Activated CD4-positive, alpha-beta memory T cell treated with anti-CD3 and anti-CD28 coated beads for 36 hours (primary cell): ENCODE measurements around the gene FAM53A. TPM values are rescaled to one million over a fixed set of nuclear protein-coding genes. Genes with fewer than 3 reads are reported as not detected.
"Not testable (repeated sequence)": the region's sequence is repeated elsewhere in the genome, so short reads cannot be mapped to it uniquely, and the experiment has no call there.

Experiments used
- CTCF ChIA-PET: fragments of 350-600 bp; sonication (Branson Sonifier 250); formaldehyde crosslinking; loops from one replicate; lab custom pipeline; 2021; ENCODE audit warnings: antibody characterized with exemption, inconsistent platforms; lab: Charles Lee
- POLR2A ChIA-PET: fragments of 350-600 bp; sonication (Branson Sonifier 250); formaldehyde crosslinking; loops from one replicate; lab custom pipeline; 2021; ENCODE audit warnings: antibody characterized with exemption; lab: Charles Lee
- DNase-seq: peaks from one replicate; pipeline ENCODE4 v3.0.0-alpha.2; 2020
- H3K27ac Mint-ChIP-seq: one replicate; pipeline ENCODE4 v1.8.0; 2021; ENCODE audit warnings: mixed read lengths
- H3K27me3 Mint-ChIP-seq: one replicate; pipeline ENCODE4 v1.8.0; 2021; ENCODE audit warnings: mixed read lengths
- H3K36me3 Mint-ChIP-seq: one replicate; pipeline ENCODE4 v1.8.0; 2021; ENCODE audit warnings: mixed read lengths
- H3K4me1 Mint-ChIP-seq: one replicate; pipeline ENCODE4 v1.8.0; 2021; ENCODE audit warnings: low read depth, mixed read lengths
- H3K4me3 Mint-ChIP-seq: one replicate; pipeline ENCODE4 v1.8.0; 2021; ENCODE audit warnings: mild to moderate bottlenecking, mixed read lengths
- H3K9me3 Mint-ChIP-seq: one replicate; pipeline ENCODE4 v1.8.0; 2021; ENCODE audit warnings: mixed read lengths
- intact Hi-C: fragments of 100-400 bp; cut with micrococcal nuclease; formaldehyde crosslinking; loops from one replicate; pipeline ENCODE4 v1.15.1; 2023
- total RNA-seq, 2 experiments: library from RNA; stranded (reverse); gene quantifications; one replicate each; pipeline ENCODE4 v1.2.3, GENCODE V29; 2021

Gene FAM53A
- total RNA-seq, 2 experiments from 2014 or later: 1.3 to 1.4 TPM

DNA sequence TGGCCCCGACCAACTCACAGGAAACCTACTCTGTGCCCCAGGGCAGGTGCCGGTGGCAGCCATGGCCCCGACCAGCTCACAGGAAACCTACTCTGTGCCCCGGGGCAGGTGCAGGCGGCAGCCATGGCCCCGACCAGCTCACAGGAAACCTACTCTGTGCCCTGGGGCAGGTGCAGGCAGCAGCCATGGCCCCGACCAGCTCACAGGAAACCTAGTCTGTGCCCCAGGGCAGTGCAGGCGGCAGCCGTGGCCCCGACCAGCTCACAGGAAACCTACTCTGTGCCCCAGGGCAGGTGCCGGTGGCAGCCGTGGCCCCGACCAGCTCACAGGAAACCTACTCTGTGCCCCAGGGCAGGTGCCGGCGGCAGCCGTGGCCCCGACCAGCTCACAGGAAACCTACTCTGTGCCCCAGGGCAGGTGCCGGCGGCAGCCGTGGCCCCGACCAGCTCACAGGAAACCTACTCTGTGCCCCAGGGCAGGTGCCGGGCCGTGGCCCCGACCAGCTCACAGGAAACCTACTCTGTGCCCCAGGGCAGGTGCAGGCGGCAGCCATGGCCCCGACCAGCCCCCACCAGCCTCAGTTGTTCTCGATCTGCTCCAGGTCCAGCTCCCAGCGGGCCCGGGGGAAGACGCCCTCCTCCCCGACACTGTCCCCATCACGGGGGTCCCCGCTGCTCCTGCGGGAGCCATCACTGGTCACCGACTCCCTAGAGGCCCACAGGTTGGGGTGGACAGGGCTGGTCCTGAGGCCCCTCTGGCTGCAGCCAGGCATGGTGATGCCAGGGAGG lies 43.2 kb downstream of the FAM53A start:
- POLR2A ChIA-PET, H3K9me3 Mint-ChIP-seq, H3K4me3 Mint-ChIP-seq, intact Hi-C loops, H3K36me3 Mint-ChIP-seq, DNase-seq, H3K27ac Mint-ChIP-seq, H3K27me3 Mint-ChIP-seq, H3K4me1 Mint-ChIP-seq: not testable (repeated sequence)
- CTCF ChIA-PET: interaction anchor here (0.7 kb wide), 1 partner anchor 11 kb away, joined by 3 read pairs; no protein-coding TSS in a partner anchor

DNA sequence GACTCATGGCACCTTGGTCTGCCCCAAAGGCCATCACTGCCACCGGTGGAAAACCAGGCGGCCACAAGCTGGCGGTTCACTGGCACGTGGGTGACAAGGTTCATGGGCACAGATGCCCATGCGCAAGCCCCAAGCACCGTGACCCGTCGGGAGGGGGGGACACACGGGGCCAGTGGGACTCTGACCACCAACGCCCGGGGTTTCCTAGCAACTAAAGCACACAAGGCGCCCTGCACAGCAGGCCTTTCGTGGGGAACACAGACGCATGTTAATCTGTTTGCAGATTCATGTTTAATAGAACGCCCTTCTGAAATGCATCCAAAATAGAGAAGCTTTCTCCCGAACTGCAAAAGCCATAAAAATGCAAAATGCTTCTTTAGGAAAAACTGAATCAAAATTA lies 43.9 kb downstream of the FAM53A start:
- DNase-seq: no peak
- Mint-ChIP-seq H3K9me3 (no peaks in the 10 kb centered on the region), H3K4me1 (no peaks in the 10 kb centered on the region), H3K36me3 (no peaks in the 10 kb centered on the region), H3K27ac (no peak overlapping the region), H3K4me3 (no peak overlapping the region), H3K27me3 (no peaks in the 10 kb centered on the region)
- intact Hi-C loops: no loop called here
- CTCF ChIA-PET: interaction anchor here (0.7 kb wide), 1 partner anchor 11 kb away, joined by 3 read pairs; no protein-coding TSS in a partner anchor
- POLR2A ChIA-PET: no interaction called here

DNA sequence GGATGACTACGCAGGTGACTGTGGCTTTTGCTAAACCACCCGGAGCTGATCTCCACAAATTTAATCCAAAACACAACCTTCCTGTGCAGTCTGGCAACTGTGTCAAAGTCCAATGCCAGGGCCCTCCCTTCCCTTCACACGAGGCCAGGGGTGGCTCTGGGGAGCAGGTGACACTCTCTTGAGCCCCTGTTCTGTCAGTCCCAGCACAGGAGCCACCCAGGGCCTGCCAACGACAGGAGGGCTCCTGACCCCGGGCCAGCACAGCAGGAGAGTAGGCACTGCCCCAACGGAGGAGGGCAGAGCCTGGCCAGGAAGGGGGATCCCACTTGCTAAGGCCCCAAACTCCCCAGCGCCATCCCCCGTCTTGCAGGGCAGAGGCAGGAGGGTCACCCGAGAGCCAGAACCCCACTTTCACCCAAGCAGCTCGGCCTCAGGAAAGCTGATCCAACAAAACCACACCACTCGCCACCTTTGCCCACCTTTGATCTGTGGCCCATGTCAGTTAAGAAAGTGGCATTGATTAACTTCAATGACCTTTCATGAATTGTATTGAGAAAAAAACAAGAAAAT lies 44.7 kb downstream of the FAM53A start:
- H3K4me1 Mint-ChIP-seq: no peaks in the 10 kb centered on the region
- H3K27ac Mint-ChIP-seq: no peak overlapping the region
- no peak for DNase-seq
- H3K27me3 Mint-ChIP-seq: no peaks in the 10 kb centered on the region
- intact Hi-C loops: no loop called here
- no peaks in the 10 kb centered on the region for H3K36me3 Mint-ChIP-seq
- ChIA-PET CTCF (no interaction called here), POLR2A (no interaction called here)
- no peaks in the 10 kb centered on the region for H3K9me3 Mint-ChIP-seq
- H3K4me3 Mint-ChIP-seq: no peak overlapping the region

DNA sequence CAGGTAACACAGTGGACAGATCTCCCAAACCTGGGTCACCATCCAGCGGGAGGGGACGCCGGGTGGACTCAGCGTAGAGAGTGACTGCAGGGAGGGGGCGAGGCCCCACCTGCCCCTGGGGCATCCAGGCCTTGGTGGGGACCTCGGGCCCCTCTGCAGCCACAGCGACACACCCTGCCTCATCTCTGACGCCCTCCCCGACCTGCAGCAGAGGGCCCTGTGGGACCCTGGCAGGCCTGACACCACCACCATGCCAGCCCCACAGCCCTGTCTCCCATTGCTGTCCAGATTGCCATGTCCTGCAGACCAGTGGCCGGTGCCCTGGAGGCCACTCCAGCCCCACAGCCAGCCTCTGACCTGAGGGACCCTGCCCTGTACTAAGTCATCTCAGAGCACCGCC lies 45.2 kb downstream of the FAM53A start:
- H3K27me3 Mint-ChIP-seq: no peaks in the 10 kb centered on the region
- DNase-seq: no peak
- ChIA-PET CTCF (no interaction called here), POLR2A (no interaction called here)
- H3K4me3 Mint-ChIP-seq: no peak overlapping the region
- no peaks in the 10 kb centered on the region for H3K36me3 Mint-ChIP-seq
- intact Hi-C loops: no loop called here
- H3K27ac Mint-ChIP-seq: no peak overlapping the region
- H3K9me3 Mint-ChIP-seq: no peaks in the 10 kb centered on the region
- no peaks in the 10 kb centered on the region for H3K4me1 Mint-ChIP-seq

DNA sequence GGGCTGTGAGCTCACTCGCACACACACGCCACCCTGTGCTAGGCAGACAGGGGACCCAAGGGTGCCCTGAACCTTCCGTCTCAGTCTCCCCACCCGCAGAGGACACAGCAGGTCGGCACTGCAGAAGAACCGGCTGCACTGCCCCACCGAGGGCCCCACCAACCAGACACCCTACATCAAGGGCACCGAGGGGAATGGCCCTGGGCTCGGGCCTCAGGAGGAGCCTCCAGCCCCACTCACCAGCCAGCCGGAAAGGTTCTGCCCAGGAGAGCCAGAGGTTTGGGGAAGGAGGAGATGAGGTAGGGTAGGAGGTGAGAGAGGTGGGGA lies 45.9 kb downstream of the FAM53A start:
- POLR2A ChIA-PET: no interaction called here
- no peaks in the 10 kb centered on the region for H3K27me3 Mint-ChIP-seq
- DNase-seq: no peak
- intact Hi-C loops: no loop called here
- CTCF ChIA-PET: no interaction called here
- H3K4me1 Mint-ChIP-seq: no peaks in the 10 kb centered on the region
- H3K36me3 Mint-ChIP-seq: no peaks in the 10 kb centered on the region
- no peak overlapping the region for H3K27ac Mint-ChIP-seq
- H3K4me3 Mint-ChIP-seq: no peak overlapping the region
- no peaks in the 10 kb centered on the region for H3K9me3 Mint-ChIP-seq

DNA sequence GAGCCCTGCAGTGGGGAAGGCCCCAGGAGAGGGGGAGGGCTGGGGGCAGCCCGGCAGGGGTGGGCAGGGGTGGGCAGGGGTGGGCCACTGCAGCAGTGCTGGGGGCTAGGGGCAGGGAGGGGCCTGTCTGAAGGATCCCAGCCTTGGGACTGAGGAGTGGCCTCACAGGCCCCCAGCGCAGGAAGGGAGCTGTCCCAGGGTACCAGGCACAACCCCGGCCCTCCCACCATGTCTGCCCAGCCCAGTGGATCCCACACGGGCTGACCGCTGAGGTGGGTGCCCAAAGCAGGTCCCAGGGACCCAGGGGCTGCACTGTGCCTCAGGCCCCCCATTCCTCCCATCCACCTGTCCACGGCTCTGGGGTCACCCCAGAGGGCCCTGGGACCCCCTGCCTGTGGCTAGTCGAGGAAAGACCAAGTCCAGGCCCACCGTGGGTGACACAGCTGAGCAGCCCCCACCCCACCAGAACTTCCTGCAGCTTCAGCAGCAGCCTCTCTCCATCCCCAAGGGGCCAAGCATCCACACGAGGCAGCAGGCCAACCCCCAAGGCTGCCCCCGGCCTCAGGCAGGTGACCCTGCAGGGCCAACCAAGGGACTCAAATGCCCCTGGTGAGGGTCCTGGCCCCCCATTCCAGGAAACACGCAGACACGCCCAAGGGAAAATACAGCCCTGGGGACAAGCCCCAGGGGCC lies 46.4 kb downstream of the FAM53A start:
- Mint-ChIP-seq H3K4me3 (no peak overlapping the region), H3K4me1 (no peaks in the 10 kb centered on the region), H3K27me3 (no peaks in the 10 kb centered on the region), H3K9me3 (no peaks in the 10 kb centered on the region), H3K27ac (no peak overlapping the region), H3K36me3 (no peaks in the 10 kb centered on the region)
- CTCF ChIA-PET: no interaction called here
- DNase-seq: no peak
- intact Hi-C loops: no loop called here
- POLR2A ChIA-PET: no interaction called here

DNA sequence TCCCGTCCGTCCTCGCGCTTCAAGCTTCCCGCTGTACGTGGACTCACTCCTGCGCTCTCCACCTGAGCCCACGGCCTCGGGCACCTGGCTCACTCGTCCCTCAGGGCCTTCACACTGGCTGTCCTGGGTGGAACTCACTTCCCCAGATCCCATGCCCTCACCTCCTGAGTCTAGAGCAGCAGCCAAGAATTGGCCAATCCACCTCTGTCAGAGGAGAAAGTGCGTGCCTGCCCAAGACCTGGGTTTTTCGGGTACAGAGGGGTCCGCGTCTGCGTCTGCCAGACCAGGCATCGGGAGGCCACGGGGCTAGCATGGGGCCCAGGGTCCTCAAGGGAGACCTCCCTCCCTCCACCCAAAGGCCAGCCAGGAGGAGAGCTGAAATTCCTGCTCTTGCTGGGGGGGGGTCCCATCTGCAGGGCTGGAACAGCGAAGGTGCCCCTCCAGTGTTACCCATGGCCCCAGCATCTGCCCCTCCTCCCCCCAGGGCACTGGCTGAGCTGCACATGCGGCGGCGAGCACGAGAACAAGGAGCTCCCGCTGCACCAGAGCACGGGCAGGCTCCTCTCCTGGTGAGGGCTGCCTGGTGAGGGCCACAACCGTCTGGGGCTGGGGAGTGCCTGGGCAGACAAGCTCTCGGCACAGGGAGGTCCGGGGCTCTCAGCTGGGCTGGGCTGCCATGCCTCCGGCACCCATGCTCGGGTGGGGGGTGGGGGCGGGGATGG lies 47.5 kb downstream of the FAM53A start:
- CTCF ChIA-PET: no interaction called here
- intact Hi-C loops: no loop called here
- H3K27me3 Mint-ChIP-seq: no peaks in the 10 kb centered on the region
- no peak overlapping the region for H3K27ac Mint-ChIP-seq
- H3K4me3 Mint-ChIP-seq: no peak overlapping the region
- POLR2A ChIA-PET: no interaction called here
- H3K36me3 Mint-ChIP-seq: no peaks in the 10 kb centered on the region
- H3K4me1 Mint-ChIP-seq: no peaks in the 10 kb centered on the region
- DNase-seq: no peak
- H3K9me3 Mint-ChIP-seq: no peaks in the 10 kb centered on the region

DNA sequence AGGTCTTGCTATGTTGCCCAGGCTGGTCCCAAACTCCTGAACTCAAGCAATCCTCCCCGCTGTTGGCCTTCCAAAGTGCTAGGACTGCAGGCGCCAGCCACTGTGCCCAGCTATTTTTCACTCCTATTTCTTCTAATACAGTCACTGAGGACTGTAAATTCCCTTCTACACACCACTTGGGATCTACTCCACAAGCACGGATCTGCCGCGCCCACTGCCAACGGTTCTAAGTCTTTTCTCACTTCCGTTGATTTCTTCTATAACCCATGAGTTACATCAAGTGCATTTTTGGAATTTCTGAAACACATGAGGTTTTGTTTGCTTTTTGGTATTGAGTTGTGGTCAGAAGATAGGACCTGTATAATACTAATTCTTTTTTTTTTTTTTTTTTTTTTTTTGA lies 48.6 kb downstream of the FAM53A start:
- no peaks in the 10 kb centered on the region for H3K27me3 Mint-ChIP-seq
- CTCF ChIA-PET: interaction anchor here (0.9 kb wide), 1 partner anchor 58 kb away, joined by 3 read pairs; no protein-coding TSS in a partner anchor
- no peaks in the 10 kb centered on the region for H3K36me3 Mint-ChIP-seq
- no peak for DNase-seq
- H3K4me1 Mint-ChIP-seq: no peaks in the 10 kb centered on the region
- no peak overlapping the region for H3K27ac Mint-ChIP-seq
- intact Hi-C loops: no loop called here
- H3K9me3 Mint-ChIP-seq: no peaks in the 10 kb centered on the region
- no peak overlapping the region for H3K4me3 Mint-ChIP-seq
- POLR2A ChIA-PET: no interaction called here

DNA sequence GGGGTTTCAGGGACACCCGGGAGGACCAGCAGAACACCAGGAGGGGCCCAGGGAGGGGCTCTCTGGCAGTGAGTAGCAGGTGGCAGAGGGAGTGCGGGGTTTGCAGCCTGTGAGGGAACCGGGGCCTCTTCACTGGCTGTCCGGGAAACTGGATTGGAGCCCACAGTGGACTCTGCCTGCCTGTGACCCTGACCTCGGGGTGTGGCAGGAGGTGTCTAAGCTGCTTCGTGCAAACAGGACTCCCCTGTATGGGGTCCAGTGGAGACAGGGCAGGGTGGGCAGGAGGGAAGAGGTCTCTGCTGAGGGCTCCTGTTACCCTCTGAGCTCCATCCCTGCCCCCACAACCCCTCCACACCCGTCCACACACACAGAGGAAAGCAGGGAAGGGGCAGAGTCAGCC lies 50.1 kb downstream of the FAM53A start:
- no peak for DNase-seq
- Mint-ChIP-seq H3K4me3 (no peak overlapping the region), H3K36me3 (no peaks in the 10 kb centered on the region), H3K27ac (no peak overlapping the region), H3K4me1 (no peaks in the 10 kb centered on the region), H3K27me3 (no peaks in the 10 kb centered on the region), H3K9me3 (no peaks in the 10 kb centered on the region)
- ChIA-PET CTCF (no interaction called here), POLR2A (no interaction called here)
- intact Hi-C loops: no loop called here

DNA sequence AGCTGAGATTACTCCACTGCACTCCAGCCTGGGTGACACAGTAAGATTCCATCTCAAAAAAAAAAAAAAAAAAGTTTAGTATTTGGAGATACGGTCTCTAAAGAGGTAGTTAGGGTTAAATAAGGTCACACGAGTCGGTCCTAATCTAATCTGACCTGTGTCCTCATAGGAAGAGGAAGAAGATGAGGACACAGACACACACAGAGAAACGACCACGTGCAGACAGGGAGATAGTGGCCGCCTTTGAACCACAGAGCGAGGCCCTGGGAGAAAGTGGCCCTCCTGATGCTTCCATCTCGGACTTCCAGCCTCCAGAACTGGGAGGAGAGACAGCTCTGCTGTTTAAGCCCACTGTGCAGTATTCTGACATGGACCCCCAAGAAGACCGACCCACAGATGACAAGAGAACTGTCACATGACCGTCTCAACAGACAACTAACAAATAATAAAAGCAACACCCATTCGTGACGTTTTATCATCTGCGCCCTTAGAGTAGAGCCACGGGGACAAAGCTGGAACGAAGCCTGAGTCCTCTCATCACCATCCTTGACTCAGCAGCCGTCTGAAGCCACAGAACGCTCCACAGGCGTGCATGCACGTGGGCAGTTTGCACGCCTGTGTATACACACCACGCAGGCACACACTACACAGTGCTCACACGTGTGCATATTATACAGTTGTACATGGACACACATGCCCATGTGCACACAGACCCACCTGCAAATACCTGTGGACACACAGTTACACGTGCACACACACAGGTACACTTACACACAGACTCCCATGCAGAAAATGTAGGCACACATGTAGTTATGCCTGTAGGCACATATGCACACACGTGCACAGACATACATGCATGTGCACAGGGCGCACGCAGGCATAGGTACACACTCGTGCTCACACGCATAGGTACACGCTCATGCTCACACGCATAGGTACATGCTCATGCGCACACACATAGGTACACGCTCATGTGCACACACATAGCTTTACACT lies 51.7 kb downstream of the FAM53A start:
- intact Hi-C loops: no loop called here
- no peak overlapping the region for H3K4me3 Mint-ChIP-seq
- H3K36me3 Mint-ChIP-seq: no peaks in the 10 kb centered on the region
- H3K27me3 Mint-ChIP-seq: no peaks in the 10 kb centered on the region
- H3K9me3 Mint-ChIP-seq: no peaks in the 10 kb centered on the region
- no peak overlapping the region for H3K27ac Mint-ChIP-seq
- DNase-seq: no peak
- CTCF ChIA-PET: interaction anchor here (0.7 kb wide), 1 partner anchor 13 kb away, joined by 3 read pairs; no protein-coding TSS in a partner anchor
- no peaks in the 10 kb centered on the region for H3K4me1 Mint-ChIP-seq
- POLR2A ChIA-PET: no interaction called here

DNA sequence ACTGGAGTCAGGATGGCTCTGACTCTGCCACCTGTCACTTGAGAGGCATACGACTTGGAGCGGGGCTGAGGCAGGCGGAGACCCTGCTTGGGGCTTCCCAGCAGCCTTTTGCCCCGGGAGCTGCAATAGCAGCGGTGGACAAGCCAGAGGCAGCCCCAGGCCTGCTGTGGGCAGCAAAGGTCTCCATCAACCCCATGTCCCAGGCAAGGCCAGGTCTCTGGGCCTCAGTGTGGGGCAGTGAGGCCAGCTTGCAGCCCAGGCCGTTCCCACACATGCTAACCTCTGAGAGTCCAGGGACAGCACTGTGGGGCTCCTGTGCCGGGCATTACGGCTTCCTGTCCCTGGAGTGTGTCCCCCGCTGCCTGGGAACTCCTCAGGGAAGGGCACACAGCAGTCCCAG lies 53.0 kb downstream of the FAM53A start:
- no peak overlapping the region for H3K4me3 Mint-ChIP-seq
- CTCF ChIA-PET: no interaction called here

More for the DNA sequence above, 53.0 kb downstream of the FAM53A start:
- intact Hi-C loops: no loop called here
- Mint-ChIP-seq H3K27me3 (no peaks in the 10 kb centered on the region), H3K9me3 (no peaks in the 10 kb centered on the region), H3K27ac (no peak overlapping the region), H3K36me3 (no peaks in the 10 kb centered on the region), H3K4me1 (no peaks in the 10 kb centered on the region)
- DNase-seq: no peak
- POLR2A ChIA-PET: no interaction called here
